Activated T-cell treated with anti-CD3 and anti-CD28 coated beads, Interleukin-2, amount 50 U/mL, for 1 hour (primary cell): ENCODE measurements around the gene DLGAP3.
A peak's percentile ranks its signal among the peaks of the same experiment; 100 is the strongest.

Experiments used
- DNase-seq: peaks from one replicate; pipeline ENCODE4 v3.0.0-alpha.2; 2020

Gene DLGAP3

DNA sequence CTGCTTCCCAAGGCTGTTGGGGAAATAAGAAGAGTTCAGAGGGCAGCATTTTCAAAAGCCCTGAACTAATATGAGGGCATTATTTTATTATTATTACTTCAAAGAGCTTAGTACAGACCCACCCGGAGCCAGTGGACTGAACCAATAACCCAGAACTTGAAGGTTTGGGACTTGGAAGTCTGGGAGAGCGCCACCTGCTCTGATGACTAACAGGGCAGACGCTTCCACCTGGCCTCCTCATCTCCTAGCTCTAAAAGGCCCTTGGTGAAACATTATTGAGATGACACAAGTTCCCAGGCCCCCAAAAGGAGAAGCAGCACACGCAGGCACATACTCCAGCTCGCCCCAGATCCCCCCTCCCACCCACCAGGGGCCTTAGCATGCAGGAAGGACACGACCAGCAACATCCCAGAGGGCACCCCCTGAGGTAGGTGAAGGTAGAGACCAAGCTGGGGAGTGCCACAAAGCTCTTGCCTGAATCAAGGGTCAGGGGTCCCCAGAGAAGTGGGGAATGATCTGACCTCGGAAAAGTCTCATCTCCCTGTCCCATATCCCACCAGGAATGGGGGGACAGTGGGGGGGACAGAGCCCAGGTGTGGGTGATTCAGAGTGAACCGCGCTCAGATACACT lies 1.3 kb downstream of the DLGAP3 start:
- DNase-seq, result no peak

DNA sequence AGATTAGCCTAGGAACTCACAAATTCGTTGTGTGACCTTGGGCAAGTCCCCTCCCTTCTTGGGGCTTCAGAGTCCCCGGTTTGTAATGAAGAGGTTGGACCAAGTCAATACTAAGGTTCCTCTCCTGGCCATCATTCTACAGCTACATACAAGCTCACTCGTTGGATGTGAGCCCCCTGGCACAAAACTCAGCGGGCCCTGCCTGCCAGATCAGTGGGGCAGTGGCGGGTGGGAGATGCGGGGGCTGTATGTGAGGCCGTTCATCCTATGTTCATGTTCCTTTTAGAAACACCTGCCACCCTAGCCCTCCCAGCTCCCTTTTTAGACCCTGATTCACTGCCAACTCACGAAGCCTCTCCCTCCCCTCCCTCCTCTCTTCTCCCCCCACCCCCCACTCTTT lies 2.1 kb downstream of the DLGAP3 start:
- DNase-seq, result no peak

DNA sequence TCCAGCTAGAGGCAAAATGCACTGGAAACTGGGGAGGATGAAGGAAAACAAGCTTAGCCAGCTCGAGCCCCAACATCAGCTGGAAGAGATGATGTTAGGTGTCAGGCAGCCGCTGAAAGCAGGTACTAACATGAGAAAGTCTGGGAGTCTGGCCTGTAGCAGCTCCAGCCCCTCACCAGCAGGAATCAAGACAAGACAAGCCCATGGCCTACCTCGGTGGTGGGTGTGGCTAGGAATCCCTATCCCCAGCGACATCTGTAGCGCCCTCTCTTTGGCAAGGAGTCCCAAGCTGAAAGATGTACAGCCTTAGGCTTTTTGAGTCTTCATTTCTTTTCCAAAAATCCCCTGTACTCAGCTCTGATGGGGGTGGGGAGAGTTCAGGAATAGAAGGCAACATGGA lies 2.6 kb downstream of the DLGAP3 start:
- no peak for DNase-seq

DNA sequence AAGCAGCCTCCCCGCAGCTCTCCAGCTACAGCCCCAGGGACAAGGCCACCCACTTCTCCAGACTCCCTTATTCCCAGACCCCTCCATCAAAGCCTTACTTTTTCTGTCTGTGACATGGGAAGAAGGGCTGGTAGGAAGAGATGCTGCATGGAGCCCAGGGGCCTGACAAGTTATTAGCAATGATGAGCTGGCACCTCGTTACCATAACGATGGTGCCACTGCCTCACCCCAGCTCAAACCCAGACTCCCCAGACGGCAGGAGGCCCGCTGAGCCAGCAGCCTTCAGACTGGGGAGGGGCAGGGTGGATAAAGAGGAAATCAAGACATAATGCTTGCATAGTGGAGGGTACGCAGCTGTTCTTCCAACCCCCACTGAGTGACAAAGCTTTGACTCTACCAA lies 3.3 kb downstream of the DLGAP3 start:
- no peak for DNase-seq

DNA sequence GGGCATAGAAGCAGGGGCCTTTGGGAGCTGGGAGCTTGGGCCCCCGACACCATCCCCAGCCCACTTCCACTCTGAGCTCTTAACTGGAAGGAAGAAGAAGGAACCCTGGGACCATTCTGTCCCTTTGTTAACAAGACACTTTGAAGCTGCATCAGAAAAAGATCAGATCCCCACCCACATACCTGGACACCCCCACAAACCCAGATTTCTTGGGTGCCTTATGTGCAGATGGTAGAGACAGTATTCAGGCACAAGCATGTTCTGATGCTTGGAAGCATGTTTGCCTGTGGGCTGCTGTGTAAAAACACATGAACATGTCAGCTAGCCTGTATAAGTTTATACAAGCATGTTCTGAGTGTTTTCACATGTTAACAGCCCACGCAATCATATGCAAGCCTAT lies 3.7 kb downstream of the DLGAP3 start:
- DNase-seq, result no peak

DNA sequence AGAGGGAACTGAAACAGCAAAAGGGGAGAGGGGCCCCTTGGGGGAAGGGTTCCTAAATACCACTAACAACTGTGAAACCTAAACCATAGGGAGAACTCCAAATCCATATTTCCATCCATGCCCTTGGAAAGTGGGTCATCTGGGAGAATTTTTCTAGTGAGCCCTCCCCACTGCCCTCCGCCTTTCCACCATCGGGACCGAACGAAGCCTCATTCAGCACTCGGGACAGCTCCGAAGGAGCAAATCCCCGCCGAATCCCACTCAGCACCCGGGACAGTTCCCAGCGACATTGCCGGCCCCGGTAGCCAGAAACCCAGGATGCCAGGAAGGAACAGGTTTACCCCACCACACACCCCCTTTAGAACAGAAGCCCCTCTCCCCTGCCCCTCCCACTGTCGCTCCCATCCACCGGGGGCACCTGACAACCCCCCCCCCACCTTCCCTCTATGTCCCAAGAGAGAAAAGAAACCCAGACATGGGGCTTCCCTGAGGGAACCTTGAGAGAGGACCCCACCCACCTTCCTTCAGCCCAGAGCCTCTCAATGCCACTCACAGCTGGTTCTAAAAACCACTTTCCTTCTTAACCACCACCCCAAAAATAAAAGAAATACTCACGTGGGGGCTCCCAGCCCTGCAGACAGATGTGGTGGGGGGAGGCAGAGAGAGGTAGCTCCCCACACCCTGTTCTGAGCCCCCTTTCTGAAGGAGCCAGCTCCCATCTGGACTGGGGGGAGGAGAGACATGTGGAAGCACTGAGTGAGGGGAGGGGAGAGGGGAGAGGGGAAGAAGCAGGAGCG lies 4.5 kb downstream of the DLGAP3 start:
- DNase-seq, result peak; percentile 59

DNA sequence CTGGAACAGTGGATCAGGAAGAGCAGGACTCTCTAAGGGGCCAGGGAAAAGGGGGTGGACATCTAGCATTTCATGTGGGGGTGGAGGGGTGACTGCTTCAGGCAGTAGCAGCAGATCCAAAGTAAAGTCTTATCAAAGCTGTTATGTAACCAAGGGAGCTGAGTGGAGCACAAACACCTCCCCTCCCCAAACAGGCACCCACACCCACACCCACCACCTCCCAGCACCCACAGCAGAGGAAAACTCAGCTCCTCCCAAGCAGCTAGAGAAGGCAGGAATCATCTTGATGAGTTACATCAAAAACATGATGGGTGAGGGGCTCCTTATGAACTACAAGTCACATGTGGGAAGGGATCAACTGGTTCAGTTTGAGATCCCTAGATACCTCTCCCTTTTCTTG lies 6.0 kb downstream of the DLGAP3 start:
- no peak for DNase-seq

DNA sequence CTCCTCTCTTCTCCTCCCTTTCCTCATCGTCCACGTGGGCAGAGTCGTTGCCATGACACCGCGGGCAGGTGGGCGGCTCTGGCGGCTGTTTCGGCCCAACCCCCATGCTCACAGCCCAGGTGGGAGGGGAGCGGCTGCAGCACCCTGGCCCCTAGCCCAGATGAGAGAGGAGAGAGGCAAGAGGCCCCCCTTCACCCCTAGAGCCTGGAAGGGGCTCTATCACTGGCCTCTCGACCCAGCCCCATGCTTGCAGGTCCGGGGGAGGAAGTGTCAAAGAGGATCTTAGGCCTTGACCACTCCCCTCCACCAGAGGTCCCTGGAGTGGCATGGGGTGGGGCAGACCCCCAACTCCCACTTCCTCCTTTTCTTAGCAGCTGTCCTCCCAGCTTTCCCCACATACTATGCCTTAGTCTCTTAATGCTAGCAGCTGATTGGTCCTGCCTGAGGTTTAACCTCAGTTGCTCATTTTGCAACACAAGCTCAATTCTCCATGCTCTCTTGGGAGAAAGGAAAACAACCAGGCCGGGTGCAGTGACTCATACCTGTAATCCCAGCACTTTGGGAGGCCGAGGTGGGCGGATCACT lies 10.4 kb downstream of the DLGAP3 start:
- DNase-seq, result no peak

DNA sequence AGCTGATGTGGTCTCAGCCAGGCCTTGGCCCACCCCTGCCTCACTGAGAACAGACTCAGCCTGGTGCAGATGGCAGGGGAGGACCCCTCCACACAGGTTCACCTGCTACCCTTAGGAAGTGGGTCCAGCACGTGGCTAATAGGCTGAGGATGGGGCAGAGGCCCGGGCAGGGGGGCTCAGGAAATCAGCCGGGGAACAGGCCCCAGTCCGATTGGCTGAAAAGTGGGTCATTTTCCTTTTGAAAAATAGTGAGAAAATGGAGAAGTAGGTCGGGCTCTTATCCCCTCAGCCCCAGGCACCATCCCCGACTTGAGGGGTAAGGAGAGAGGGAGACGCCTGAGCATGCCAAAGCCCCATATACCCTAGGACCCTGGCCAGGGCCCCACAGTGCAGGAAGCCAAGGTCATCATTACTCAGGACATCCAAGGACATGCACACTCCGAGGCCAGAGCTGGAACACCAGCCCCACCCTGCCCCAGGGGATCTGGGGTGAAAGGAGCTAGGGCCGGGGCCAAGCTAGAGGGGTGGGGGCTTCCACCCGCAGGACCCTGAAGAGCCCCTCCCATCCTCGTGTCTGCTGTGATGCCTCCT lies 11.0 kb downstream of the DLGAP3 start:
- DNase-seq, result no peak

DNA sequence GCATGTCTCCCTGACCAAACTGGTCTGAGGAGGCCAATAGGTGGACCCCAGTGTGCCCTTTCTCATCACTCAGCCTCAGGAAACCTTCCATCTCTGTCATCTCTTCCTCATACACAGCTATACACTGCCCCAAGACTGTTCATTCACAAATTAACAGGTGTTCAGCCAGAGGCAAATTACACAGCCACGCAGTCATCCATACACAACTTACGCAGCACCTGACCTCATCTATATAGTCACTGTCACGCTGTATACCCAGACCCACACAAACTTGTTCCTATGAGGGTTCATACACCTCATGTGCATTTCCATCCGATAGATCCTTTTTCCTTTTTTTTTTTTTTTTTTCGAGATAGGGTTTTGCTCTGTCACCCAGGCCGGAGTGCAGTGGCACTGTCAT lies 12.4 kb downstream of the DLGAP3 start:
- no peak for DNase-seq

DNA sequence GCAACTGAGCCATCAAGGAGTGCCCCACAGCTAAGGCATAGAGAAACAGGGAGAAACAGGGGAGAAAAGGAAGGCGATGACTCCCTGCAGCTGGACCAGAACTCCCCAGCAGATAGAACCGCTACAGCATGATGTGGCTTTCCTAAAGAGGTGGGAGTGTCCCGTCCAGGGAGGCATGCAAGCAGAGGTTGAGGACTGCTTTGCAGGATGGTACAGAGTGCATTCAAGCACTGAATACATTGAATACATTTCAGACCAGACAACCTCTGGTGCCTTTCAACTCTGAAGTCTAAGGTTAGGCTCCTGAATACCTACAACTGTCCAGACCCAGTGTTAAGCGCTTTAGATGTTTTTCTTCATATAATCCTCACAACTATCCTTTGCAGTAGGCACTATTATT lies 13.3 kb downstream of the DLGAP3 start:
- no peak for DNase-seq

DNA sequence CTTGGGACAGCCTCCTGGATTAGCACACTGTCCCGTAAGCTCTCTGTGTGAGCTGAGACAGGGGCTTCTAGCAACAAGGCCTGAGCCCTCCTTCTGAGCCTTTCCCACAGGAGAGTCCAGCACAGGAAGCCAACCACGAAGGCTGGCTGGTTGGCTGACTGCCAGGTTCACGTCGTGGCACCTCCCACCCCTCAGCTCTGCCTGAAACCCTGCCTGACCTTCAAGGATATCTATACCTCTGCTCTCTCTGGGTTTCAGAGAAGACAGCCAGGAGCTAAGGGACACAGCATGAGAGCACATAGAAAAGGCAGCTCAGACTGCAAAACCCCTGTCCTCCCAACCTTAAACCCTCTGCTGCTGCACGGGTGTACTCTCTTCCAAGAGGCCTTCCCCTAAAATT lies 13.9 kb downstream of the DLGAP3 start:
- no peak for DNase-seq

DNA sequence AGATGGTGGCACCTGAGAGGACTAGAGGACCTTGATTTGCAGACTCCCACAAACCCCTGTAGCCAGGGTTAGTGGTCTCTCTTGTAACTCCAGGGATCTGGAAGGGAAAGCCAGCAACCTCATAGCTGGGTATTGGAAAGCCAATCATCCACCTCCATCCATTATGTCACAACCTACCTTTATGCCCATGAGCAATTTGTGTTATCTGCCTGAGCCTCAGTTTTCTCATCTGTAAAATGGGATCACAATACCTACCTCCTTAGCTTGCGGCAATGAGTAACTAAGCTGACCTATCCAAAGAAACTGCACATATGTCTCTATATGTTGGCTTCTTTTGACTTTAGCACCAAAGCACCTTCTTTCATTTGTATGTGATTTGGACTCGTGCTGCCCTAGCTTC lies 14.5 kb downstream of the DLGAP3 start:
- no peak for DNase-seq

DNA sequence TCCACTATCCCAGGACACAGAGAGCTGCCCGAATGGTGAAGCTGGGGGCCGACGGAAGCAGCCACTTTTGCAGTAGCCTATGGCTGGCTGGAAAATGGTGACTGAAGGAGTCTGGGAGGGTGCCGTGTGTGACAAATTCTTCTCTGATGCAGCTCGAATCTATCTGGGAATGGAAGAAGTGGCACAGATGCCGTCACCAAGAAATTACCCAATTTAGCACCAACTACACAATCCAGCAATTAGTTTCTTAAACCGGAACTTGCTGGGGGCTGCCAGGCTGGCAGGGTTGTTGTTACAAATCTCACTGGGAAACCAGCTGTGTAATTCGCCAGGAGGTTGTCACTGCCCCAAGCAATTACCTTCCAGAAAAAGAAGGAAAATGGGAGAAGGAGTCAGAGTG lies 18.0 kb downstream of the DLGAP3 start:
- no peak for DNase-seq

DNA sequence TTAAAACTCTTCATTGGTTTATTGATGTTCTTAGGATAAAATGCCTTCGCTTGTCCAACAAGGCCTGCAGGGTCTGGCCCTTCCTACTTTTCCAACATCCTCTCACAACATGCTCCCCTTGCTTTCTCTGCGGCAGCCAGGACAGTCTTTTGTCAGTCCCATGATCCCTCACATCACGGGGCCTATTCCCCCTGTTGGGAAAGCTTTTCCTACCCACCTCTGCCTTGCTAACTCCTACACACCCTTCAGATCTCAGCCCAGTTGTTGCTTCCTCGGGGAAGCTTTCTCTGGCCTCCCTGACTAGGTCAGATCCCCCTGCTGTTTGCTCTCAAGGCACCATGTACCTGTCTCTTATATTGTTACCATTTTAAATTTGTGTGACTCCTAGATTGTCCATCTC lies 19.0 kb downstream of the DLGAP3 start:
- DNase-seq, result no peak

DNA sequence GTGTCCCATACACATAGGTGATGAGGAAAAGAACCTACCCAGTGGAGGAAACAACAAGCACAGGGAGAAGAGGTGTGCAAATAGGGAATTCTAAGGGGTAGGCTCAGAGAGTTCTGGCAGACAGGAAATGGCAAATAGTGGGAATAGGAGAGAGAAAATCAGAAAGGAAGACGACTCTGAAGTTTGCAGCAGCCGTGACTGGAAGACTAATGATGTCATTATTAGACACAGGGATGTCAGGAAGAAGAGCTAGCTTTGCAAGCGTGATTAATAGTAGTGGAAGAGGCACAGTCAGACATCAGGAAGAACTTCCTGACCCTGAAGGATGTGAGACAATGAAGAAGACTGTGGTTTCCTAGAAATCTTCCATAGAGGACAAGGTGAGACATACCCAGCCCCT lies 21.1 kb downstream of the DLGAP3 start:
- DNase-seq, result no peak

DNA sequence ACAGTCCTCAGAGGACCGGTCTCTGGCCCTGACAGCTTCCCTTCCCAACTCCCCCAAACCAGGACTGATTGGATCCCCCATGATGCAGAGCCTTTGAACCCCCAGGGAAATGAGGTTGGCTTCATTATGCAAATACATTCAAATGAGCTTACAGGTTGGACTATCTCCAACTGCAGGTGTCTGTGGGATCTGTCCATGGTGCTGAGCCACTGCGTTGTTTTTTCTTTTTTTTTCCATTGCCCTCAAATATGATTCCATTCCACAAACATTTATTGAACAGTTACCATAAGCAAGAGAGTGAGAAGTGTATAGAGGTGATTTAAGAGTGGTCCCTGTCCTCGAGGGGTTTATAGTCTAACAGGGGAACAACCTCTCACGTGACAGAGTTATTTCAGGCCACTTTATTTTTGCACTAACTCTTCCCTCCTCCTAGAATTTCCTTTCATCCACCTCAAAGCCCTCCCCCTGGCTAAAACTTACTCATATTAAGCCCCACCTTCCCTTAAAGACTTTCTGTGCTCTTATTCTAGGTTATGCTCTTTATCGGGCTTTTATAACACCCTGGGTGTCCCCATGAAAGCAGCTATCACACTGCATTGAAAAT lies 21.9 kb downstream of the DLGAP3 start:
- no peak for DNase-seq

DNA sequence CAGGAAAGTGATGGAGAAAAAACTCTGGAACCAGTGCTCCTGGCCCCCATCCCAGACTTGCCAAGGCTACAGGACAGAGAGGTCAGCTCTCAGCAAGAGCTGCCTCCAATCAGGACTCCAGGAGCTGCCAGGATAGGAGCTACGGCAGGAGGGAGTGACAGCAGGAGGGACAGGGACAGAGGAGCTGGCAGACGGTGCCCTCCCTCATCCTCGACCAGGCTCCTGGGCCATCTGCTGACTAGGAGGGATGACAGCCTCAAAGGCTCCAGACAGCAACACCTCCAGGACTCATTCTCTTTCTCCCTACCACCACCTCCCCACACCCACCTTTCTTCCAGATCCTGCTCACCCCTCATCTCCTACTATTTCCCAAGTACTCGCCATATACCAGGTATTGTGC lies 22.7 kb downstream of the DLGAP3 start:
- no peak for DNase-seq

DNA sequence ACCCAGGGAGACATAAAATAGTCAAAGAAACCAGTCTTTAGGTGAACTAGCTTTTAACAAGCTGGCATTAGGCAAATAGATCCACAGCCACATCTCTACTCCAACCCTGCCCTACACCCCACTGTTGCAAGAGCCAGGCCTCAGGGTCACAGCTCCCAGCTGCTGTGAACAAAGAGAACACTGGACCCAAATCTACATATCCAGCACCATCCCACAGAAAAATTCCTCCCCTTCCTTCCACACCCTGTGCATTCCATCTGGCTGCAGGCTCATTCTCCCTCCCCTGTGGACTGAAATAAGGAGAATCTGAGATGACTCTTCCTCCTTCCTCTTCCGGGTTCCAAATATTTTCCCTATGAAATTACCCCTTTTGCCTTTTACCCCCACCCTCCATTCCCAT lies 23.2 kb downstream of the DLGAP3 start:
- DNase-seq, result no peak

DNA sequence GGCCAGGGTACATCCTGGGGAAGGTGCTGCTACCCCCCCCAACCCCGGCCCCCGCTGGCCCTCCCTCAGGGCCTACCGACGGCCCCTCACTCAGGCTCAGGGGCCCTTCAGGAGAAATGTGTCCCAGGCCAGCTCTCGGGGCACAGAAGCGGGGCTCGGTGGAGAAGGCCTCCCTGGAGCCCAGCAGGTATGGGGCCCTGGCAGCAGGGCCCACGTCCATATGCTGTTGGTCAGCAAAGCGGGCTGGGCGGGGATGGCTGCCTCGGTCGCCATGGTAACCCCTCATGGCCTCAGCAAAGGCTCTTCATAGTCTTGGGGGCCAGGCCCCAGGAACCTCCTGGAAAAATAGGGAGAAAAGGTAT lies 24.4 kb downstream of the DLGAP3 start:
- no peak for DNase-seq

DNA sequence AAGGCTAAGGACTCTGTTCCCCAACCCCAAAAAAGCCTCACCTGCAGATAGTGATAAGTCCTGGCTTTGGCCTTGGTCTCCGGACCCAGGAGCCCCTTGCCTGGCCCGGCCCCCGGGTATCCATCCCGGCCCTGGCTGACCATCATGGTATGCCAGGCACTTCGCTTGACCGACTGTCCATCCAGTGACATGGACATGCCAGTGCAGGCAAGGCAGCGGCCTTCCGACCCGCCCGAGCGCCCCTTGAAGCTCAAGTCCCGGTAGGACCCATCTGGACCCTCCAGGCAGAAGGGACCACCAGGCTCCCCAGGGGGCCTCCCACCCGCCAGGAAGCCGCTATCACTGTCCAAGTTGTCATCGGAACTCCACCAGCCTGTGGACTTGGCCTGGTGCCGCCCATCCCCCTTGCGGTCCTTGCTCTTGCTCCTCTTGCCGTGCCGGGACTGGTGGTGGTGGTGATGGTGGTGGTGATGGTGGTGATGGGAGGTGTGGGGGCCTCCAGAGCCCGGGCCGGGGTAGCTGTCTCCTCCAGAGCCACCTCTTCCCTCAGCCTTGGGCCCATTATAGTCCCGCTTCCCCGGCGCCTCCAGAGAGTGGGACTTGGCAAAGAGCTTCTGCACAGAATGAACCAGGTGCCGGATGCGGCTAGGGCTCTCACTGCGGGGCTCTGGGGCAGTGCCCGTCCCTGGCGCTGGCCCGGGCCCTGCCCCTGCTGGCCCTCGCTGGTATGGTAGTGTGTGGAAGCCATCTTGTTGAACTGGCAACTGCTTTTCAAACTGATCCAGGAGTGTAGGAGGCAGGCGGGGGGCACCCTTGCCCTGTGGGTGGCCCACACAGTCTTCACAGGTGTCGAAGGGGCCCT lies 25.0 kb downstream of the DLGAP3 start:
- DNase-seq, result no peak

DNA sequence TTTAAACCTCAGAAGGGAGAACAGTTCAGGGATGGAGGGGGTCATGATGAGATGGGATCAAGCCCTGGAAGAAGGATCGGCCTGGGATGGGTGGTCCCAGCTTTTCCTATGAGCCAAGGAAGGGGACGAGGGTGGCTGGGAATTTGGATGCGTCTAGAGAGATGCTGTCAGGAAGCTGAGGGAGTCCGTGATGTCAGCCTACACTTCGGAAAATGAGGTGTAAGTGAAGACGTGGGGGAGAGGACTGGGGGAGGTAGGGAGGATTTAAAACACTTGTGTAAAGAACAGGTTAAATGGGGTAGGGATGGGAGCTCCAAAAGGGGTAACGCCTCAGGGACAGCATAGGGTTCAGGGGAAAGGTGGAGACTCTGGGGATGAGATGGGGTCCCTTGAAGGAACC lies 27.5 kb downstream of the DLGAP3 start:
- DNase-seq, result no peak
